Mononuclear cell (primary cell): ENCODE data around the gene RHOT1. TPM values are rescaled to one million over a fixed set of nuclear protein-coding genes. Genes with fewer than 3 reads are reported as not detected.
"Not testable (repeated sequence)": the region's sequence is repeated elsewhere in the genome, so short reads cannot be mapped to it uniquely, and the experiment has no call there.

Experiments used
- H3K27me3 ChIP-seq: 2 replicates; pipeline ENCODE4 v1.6.0; 2011; ENCODE audit warnings: low read length, control low read depth; ENCODE audit not compliant: insufficient read depth
- H3K4me1 ChIP-seq: 2 replicates; pipeline ENCODE4 v1.5.1; 2011; ENCODE audit warnings: mild to moderate bottlenecking, low read length, control low read depth; ENCODE audit not compliant: insufficient read depth
- H3K4me3 ChIP-seq: 2 replicates; pipeline ENCODE4 v1.5.1; 2011; ENCODE audit warnings: mild to moderate bottlenecking, low read length, moderate library complexity
- H3K9me3 ChIP-seq: 2 replicates; pipeline ENCODE4 v1.5.1; 2011; ENCODE audit warnings: low read depth, mild to moderate bottlenecking, control low read depth, low read length
- total RNA-seq: library from RNA; depleted of rRNA; stranded (reverse); fragments of >200 nt; gene quantifications from one replicate; pipeline ENCODE4 v1.2.3, GENCODE V29; 2012

Gene RHOT1
- total RNA-seq, 1 donor: 33.6 TPM

DNA sequence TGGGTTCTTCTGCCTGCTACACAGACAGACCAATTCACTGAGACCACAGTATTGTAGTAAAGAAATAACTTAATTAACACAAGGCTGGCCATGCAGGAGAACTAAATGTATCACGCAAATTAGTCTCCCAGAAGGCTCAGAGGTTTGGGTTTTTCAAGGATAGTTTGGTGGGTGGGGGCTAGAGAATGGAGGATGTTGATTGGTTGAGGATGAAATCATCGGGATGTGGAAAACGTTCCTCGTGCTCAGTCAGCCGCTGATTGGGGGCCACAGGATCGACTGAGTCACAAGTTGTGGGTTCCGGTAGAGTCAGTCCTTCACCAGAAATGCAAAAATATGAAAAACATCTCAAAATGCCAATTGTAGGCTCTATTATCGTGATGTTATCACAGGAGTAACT, 18.7 kb downstream of the RHOT1 start:
- Histone ChIP-seq H3K27me3 (no peaks in the 10 kb centered on the region), H3K4me3 (no peak overlapping the region), H3K9me3 (no peaks in the 10 kb centered on the region), H3K4me1 (no peaks in the 10 kb centered on the region)

DNA sequence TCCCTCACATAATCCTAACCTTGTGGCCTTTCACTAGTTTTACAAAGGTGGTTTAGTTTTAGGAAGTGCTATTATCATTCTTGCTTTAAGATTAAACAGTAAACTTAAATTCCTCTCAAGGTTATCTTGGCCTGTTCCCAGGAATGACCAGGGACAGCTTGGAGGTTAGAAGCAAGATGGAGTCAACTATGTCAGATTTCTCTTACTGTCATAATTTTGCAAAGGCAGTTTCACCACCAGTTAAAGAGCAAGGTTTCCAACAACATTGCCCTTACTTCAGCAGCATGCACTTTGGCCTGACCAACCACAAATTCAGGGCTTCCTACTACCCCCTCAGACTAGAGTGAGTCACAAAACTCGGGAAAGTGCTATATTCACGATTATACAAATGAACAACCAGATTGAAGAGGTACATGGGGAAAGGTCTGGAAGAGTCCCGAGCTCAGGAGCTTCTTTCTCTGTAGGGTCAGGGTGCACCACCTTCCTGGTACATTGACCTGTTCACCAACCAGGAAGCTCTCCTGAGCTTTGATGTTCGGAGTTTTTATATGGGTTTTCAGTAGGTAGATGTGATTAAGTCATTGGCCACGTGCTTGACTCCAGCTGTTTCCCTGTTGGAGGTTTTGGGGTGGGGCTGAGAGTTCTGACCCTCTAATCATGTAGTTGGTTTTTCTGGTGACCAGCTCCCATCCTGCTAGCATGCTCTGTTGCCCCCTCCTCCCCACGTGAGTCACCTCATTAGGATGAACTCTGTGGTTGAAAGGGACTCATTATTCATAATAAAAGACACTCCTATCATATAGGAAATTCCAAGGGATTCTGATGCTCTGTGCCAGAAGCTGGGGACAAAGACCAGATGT, 19.4 kb downstream of the RHOT1 start:
- Histone ChIP-seq H3K9me3 (no peaks in the 10 kb centered on the region), H3K27me3 (no peaks in the 10 kb centered on the region), H3K4me3 (no peak overlapping the region), H3K4me1 (no peaks in the 10 kb centered on the region)

DNA sequence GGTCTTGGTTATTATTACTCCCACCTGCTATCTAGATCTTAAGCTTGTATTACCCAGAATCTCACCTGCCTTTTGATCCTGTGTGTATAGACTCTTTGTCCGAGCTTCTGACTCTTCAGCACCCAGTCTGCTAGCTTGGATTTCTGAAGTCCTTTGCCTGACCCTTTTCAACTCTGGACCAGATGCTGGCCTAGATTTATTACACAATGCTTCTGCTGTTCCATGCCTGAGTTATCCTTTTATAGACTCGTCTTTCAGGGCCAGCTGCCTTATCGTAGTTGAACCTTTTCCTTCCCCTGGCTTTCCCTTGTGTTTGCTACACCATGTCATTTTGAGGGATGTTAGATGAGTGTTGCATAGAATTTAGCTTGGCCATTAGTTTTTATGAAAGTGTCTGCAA, 32.6 kb downstream of the RHOT1 start:
- Histone ChIP-seq H3K27me3 (no peaks in the 10 kb centered on the region), H3K4me3 (no peak overlapping the region), H3K9me3 (no peaks in the 10 kb centered on the region), H3K4me1 (no peaks in the 10 kb centered on the region)

DNA sequence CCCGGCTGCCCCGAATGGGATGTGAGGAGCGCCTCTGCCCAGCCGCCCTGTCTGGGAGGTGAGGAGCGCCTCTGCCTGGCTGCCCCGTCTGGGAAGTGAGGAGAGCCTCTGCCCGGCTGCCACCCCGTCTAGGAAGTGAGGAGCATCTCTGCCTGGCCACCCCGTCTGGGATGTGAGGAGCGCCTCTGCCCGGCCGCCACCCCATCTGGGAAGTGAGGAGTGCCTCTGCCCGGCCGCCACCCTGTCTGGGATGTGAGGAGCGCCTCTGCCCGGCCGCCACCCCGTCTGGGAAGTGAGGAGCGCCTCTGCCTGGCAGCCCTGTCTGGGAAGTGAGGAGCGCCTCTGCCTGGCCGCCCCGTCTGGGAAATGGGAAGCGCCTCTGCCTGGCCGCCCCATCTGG, 36.4 kb downstream of the RHOT1 start:
- not testable (repeated sequence) for H3K9me3 ChIP-seq, H3K4me1 ChIP-seq, H3K4me3 ChIP-seq, H3K27me3 ChIP-seq

DNA sequence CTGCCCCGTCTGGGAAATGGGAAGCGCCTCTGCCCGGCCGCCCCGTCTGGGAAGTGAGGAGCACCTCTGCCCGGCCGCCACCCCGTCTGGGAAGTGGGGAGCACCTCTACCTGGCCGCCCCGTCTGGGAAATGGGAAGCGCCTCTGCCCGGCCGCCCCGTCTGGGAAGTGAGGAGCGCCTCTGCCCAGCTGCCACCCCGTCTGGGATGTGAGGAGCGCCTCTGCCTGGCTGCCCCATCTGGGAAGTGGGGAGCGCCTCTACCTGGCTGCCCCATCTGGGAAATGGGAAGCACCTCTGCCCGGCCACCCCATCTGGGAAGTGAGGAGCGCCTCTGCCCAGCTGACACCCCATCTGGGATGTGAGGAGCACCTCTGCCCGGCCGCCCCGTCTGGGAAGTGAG, 36.8 kb downstream of the RHOT1 start:
- H3K4me3 ChIP-seq, H3K4me1 ChIP-seq, H3K27me3 ChIP-seq, H3K9me3 ChIP-seq: not testable (repeated sequence)

DNA sequence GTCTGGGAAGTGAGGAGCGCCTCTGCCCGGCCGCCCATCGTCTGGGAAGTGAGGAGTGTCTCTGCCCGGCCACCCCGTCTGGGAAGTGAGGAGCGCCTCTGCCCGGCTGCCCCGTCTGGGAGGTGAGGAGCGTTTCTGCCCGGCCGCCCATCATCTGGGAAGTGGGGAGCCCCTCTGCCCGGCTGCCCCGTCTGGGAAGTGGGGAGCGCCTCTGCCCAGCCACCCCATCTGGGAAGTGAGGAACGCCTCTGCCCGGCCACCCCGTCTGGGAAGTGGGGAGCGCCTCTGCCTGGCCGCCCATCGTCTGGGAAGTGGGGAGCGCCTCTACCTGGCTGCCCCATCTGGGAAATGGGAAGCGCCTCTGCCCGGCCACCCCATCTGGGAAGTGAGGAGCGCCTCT, 37.2 kb downstream of the RHOT1 start:
- H3K27me3 ChIP-seq, H3K4me1 ChIP-seq, H3K9me3 ChIP-seq, H3K4me3 ChIP-seq: not testable (repeated sequence)

DNA sequence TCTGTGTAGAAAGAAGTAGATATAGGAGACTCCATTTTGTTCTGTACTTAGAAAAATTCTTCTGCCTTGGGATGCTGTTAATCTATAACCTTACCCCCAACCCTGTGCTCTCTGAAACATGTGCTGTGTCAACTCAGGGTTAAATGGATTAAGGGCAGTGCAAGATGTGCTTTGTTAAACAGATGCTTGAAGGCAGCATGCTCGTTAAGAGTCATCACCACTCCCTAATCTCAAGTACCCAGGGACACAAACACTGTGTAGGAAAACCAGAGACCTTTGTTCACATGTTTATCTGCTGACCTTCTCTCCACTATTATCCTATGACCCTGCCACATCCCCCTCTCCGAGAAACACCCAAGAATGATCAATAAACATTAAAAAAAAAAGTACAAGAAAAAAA, 38.0 kb downstream of the RHOT1 start:
- H3K27me3 ChIP-seq, H3K4me3 ChIP-seq, H3K9me3 ChIP-seq, H3K4me1 ChIP-seq: not testable (repeated sequence)

DNA sequence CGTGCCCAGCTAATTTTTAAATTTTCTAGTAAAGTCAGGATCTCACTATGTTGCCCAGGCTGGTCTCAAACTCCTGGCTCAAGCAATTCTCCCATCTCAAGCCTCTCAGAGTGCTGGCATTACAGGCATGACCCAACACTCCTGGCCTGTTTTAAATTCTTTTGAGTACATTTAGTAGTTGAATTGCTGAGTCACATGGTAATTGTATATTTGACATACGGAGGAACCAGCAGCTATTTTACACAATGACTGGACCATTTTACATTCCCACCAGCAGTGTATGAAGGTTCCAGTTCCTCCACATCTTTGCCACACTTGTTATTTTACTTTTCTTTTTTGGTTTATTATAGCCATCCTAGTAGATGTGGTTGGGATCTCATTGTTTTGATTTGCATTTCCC, 43.6 kb downstream of the RHOT1 start:
- no peaks in the 10 kb centered on the region for H3K27me3 ChIP-seq
- H3K4me3 ChIP-seq: no peak overlapping the region
- no peaks in the 10 kb centered on the region for H3K9me3 ChIP-seq
- H3K4me1 ChIP-seq: no peaks in the 10 kb centered on the region

DNA sequence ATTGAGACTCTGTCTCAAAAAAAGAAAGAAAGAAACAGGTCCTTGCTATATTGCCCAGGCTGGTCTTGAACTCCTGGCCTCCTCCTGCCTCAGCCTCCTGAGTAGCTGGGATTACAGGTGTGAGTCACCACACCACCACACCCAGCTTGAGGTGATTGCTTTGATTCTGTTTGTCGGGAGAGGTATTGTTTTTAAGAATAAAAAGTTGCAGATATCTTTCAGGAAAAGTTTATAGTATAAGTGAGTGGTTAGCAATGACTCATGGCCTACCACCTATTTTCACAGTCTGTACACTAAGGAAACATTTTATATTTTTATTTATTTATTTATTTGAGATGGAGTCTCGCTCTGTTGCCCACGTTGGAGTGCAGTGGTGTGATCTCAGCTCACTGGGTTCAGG, 45.0 kb downstream of the RHOT1 start:
- Histone ChIP-seq H3K4me3 (no peak overlapping the region), H3K27me3 (no peaks in the 10 kb centered on the region), H3K9me3 (no peaks in the 10 kb centered on the region), H3K4me1 (no peaks in the 10 kb centered on the region)

DNA sequence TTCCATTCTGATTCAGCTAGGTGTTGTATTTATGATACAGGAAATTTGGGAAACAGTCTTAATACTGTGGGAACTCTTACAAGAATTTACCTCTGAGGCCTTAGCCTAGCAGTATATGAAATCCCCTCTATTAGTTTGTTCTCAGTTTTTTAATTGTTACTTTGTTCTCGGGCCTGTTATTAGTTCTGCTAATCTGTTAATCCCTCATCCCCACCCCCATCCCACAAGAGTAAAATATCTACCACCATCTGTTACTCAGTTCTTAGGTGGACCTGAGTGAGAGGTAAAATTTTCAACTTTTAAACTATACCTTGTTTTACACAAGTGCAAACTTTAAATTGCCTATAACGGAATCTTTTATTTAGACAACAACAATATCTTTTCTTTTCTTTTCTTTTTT, 47.0 kb downstream of the RHOT1 start:
- no peaks in the 10 kb centered on the region for H3K27me3 ChIP-seq
- no peaks in the 10 kb centered on the region for H3K9me3 ChIP-seq
- no peak overlapping the region for H3K4me3 ChIP-seq
- no peaks in the 10 kb centered on the region for H3K4me1 ChIP-seq

DNA sequence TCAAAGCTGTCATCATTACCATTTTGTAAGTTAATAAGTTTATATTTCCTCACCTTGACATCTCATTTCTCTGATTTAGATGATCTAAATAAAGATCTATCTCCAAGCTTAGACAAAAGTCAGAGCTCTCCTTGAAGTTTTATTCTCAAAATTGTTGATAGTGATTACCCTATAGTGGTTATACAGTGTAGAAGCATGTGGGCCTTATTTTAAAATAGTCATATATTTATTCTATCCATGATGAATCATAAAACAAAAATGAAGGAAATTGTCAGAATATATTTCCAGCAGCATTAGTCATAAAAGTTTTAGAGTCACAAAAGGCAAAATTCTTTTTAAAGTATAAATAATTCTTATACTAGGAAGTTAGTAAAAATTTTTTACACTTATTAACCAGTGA, 49.0 kb downstream of the RHOT1 start:
- no peaks in the 10 kb centered on the region for H3K27me3 ChIP-seq
- no peak overlapping the region for H3K4me3 ChIP-seq
- no peaks in the 10 kb centered on the region for H3K4me1 ChIP-seq
- H3K9me3 ChIP-seq: no peaks in the 10 kb centered on the region

DNA sequence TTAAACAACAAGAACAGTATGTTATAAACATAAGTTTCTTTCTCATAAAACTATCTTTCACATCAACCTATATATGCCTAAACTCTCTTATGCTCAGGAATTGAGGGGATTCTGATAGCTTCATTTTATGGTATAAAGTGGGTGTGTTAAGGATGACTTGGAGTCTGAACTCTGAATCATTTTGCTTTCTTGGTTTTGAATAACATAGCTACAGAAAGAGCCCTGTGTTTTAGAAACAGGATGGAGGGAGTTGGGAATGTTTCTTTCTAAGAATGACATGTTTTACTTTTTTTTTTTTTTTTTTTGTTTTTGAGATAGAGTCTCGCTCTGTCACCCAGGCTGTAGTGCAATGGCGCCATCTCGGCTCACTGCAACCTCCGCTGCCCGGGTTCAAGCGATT, 50.1 kb downstream of the RHOT1 start:
- Histone ChIP-seq H3K4me1 (no peaks in the 10 kb centered on the region), H3K27me3 (no peaks in the 10 kb centered on the region), H3K9me3 (no peaks in the 10 kb centered on the region), H3K4me3 (no peak overlapping the region)

DNA sequence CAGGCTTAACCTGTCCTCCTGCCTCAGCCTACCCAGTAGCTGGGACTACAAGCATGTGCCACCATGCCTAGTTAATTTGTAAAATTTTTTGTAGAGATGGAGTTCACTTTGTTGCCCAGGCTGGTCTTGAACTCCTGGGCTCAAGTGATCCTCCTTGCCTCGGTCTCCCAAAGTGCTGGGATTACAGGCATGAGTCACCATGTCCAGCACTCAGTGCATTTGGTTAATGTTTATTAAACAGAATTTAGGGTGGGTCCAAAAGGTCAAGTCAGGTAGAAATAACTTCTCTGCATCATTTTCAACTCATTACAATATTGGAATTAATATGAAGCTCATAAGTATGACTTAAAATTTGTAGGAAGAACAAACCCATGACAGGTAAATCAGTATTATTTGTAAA, 55.7 kb downstream of the RHOT1 start:
- Histone ChIP-seq H3K4me3 (no peak overlapping the region), H3K4me1 (no peaks in the 10 kb centered on the region), H3K27me3 (no peaks in the 10 kb centered on the region), H3K9me3 (no peaks in the 10 kb centered on the region)

DNA sequence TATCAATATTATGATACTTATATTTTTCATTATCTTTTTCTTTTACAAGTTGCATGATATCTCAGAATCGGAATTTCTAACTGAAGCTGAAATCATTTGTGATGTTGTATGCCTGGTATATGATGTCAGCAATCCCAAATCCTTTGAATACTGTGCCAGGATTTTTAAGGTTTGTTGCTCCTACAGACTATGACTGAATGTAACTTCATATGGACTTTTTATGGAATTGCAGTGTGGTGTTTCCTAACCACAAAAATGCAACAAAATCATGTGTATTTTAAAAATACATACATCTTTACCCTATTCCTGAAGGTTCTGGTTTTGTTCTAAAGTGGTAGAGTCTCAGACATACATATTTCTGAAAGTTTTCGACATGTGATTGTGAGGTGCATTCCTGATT, 64.6 kb downstream of the RHOT1 start:
- H3K9me3 ChIP-seq: no peaks in the 10 kb centered on the region
- no peaks in the 10 kb centered on the region for H3K27me3 ChIP-seq
- H3K4me1 ChIP-seq: no peaks in the 10 kb centered on the region
- H3K4me3 ChIP-seq: no peak overlapping the region

DNA sequence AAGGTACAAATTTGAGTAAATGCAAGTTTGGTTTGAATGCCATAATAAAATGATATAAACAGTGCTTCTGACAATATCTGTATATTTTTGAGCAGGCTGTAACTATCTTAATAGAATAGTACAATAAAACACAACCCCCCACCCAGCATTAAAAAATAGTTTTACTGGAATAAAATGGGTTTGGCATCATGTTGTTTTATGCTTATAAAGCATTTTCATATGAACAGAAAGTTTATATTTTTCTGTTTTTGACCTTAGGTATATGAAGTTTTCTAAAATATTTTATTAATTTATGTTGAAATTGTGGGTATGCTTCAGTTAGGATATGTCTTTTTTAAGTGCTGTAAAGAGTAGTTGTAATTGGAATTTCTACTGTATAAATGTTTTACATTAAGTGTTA, 66.1 kb downstream of the RHOT1 start:
- no peaks in the 10 kb centered on the region for H3K27me3 ChIP-seq
- no peaks in the 10 kb centered on the region for H3K9me3 ChIP-seq
- H3K4me3 ChIP-seq: no peak overlapping the region

DNA sequence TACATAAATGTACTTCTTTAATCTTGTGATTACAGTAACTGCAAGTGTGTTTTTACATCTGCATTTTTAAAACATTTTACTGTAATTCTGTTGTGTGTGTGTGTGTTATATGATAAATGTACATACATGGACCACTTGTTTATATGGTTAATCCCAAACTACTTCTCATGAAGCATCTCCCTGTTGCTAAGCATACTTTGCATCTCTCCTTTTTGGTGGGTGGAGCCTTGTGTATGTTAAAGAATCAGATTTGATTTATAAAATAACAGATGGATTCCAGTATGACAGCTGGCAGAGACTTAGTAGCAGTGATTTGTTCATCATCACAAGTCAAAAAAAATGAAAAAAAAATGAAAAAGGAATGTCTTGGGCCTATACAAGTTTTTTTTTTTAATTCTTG, 67.3 kb downstream of the RHOT1 start:
- H3K9me3 ChIP-seq: no peaks in the 10 kb centered on the region
- H3K4me3 ChIP-seq: no peak overlapping the region
- H3K27me3 ChIP-seq: no peaks in the 10 kb centered on the region
- H3K4me1 ChIP-seq: no peaks in the 10 kb centered on the region

More for the DNA sequence above, 66.1 kb downstream of the RHOT1 start:
- no peaks in the 10 kb centered on the region for H3K4me1 ChIP-seq
